Measurements from ENCODE around the gene MYOCD.
"Not testable (repeated sequence)": the region's sequence is repeated elsewhere in the genome, so short reads cannot be mapped to it uniquely, and the experiment has no call there.

MYOCD gene

DNA sequence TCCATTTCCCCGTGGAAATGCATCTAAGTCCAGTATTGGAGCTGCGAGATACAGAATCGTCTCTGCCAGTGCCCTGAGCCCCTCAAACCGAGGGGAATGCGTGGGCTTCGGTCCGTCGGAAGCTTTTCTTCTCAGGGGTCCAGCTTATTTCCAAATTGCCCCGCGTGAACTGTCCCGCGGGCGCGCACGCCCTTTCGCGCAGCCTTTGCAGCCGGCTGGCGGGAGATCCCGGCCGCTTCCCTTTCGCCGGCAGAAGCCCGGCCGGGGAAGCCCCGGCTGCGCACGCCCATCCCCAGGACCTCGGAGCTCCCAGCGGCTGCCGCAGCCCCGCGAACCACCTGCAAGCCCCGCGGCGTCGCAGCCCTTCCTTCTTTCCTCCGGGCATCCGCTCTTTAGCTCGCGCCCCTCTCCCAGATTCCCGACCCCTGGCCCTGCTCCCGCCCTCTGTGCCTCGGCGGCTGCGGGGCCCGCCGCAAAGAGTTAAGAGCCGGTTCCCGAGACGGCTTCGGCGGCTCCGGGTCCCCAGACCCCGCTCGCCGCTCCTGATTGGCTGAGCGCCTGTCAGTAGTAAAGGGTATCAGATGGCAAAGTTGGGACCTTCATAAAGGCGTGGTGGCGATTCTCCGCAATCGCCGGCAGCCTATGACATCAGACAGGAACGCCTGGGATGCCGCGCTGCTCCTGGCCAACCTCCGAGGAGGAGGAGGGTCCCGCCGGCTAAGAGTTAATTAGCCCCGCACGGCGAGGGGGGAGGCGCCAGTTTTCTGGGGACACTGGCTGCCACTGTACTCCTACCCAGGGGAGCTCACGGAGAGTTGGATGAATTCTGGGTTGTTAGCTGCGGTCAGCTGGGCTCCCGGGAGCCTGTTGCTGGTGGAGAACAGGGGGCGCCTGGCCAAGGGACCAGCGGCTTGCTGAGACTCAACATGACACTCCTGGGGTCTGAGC lies at the start of gene MYOCD:
Gene MYOCD (plus strand): TSS at position 628 of the 948 bp plus-strand sequence. CDS start 299 bp downstream, at position 927.
- DNase-seq = no peak

DNA sequence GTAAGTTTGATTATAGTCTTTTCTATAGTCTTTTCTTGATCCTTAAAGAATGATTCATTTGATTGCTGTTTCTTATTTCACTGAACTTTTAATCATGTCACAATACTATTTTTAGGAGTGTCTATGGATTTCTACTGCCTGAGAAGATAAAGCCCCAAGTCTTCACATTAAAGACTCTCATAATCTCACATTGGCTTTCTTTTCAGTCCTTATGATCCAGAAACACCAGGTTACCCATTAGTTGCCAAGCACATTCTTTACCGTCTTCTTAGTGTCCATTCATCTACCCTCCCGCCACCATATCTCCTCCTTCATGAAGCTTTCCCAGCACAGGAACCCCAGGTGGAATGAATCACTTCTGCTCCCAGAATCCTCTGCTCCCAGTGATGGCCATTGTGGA lies 49.5 kb upstream of the MYOCD start:
- no peak for DNase-seq

- DNase-seq = no peak
These were observed 47.1 kb upstream of the MYOCD start for GRCh38 chr17:12618557-12618956.

- no peak for DNase-seq
These were observed 46.1 kb upstream of the MYOCD start for GRCh38 chr17:12619459-12620199.

DNA sequence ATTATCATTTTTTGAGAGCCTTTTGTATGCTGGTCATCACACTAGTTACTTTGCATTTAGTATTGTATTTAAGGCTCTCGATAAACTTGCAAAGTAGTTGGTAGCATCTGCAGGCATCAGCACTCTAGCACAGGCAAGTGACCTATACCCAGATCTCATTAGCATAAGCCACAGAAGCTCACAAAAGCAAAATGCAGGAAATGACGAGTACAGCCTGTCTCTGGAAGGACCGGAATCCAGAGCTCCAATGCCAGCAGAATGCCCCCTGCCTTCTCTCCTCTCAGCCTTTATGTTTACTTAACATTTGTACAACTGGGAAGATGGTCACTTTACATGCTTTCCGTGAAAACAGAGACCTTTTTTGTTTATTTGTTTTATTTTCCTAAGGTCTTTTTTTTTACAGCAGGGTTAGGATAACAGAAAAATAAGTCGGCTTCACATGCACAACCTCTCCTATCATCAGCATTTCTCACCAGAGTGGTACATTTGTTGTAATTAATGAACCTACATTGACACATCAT lies 45.4 kb upstream of the MYOCD start:
- DNase-seq = no peak

- DNase-seq = no peak
These were observed 43.0 kb upstream of the MYOCD start for GRCh38 chr17:12622726-12623125.

DNA sequence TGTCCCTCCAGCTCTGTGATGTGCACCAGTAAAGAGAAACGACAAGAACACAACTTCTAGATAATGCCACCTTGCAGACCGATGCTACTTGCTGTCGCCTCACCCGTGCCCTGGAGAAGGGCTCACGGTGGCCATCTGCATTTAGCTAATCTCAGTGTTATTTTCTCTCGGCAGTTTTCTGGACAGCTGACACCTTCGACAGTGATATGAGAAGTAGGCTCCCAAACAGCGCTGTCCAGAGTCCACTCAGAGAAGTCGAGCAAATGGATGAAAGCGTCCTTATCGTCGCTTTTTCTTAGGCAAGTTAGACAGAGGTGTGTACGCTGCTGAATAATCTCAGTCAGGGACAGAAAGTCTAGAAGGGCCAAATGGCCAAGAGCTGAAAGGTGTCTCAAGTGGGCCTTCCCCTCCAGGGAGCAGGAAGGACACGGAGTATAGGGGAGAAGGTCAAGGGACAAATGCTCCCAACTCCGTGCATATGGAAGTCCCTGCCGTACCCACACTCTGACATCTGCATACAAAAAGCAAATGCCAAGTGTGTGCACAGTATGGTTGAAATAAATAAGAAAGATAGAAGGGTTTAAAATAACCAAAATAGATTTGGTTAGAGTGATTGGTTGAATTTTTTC lies 42.4 kb upstream of the MYOCD start:
- DNase-seq = no peak

GRCh38 chr17:12624211-12624610 lies 41.5 kb upstream of the MYOCD start:
- DNase-seq = no peak

GRCh38 chr17:12625092-12625491 lies 40.6 kb upstream of the MYOCD start:
- DNase-seq = no peak

GRCh38 chr17:12627177-12627629 lies 38.5 kb upstream of the MYOCD start:
- DNase-seq = no peak

GRCh38 chr17:12627781-12628451 lies 37.8 kb upstream of the MYOCD start:
- no peak for DNase-seq

- no peak for DNase-seq
These were observed 34.6 kb upstream of the MYOCD start for GRCh38 chr17:12631076-12631475.

- DNase-seq = no peak
These were observed 32.9 kb upstream of the MYOCD start for GRCh38 chr17:12632785-12633184.

GRCh38 chr17:12634789-12635414 lies 30.8 kb upstream of the MYOCD start:
- DNase-seq = no peak

GRCh38 chr17:12635996-12636395 lies 29.7 kb upstream of the MYOCD start:
- DNase-seq = not testable (repeated sequence)

GRCh38 chr17:12637015-12637414 lies 28.7 kb upstream of the MYOCD start:
- no peak for DNase-seq

- DNase-seq = no peak
These were observed 27.7 kb upstream of the MYOCD start for GRCh38 chr17:12637745-12638651.

- no peak for DNase-seq
These were observed 25.3 kb upstream of the MYOCD start for GRCh38 chr17:12640364-12640763.

DNA sequence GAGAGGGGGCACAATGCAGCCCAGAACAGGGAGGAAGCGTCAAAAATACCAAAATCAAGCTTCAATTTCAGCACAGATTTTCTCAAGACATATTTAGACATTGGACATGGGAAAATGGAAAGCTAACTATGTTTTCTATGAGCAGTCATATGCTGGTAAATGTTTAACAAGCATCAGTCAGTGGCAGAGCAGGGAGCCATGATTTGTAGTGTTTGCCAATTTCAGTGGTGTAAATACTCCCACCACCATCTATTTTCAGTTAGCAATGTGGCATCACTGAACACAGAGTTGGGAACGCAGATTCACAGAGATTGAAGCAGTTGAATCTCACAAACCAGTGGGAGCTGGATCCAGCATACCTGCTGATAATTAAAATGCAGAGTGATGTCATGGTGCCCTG lies 24.6 kb upstream of the MYOCD start:
- no peak for DNase-seq

DNA sequence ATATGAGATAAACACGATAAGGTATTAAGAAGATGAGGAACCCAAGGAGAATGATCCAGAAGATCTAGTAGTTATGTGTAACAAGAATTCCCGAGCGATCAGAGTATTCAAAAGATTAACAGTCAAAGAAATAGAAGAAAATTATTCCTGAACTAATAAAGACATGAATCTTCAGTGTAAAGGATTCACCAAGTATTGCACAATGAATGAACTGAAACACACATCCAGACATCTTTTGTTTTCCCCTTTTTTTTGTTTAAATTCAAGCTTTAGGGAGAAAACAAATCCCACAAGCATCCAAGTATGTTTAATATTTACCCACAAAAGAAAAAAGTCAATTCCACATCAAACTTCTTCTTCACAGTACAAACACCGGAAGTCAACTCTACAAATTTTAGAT lies 23.7 kb upstream of the MYOCD start:
- DNase-seq = no peak

- no peak for DNase-seq
These were observed 21.9 kb upstream of the MYOCD start for GRCh38 chr17:12643822-12644221.

All from CD4-positive, alpha-beta T cell treated with Interleukin-4 for 4 hours (primary cell).